ENCODE data around the gene GLI3. TPM values are rescaled to one million over a fixed set of nuclear protein-coding genes. Genes with fewer than 3 reads are reported as not detected.

GLI3 gene
- total and polyA plus RNA-seq, 10 of the 15 experiments (the other 5 are each of a cell fraction or from before 2014, with no cell fraction given): 0.01 TPM; not detected in 8

- TF ChIP-seq RCOR1 (conservative IDR thresholded peaks at IDR 0.05; ENCODE audit: low read depth, low read length) (no peak), DPF2 (IDR thresholded peaks at IDR 0.05) (no peak), CREB1 (IDR thresholded peaks at IDR 0.05; ENCODE audit: low read depth) (no peak), NR2C1 (IDR thresholded peaks at IDR 0.05) (no peak)
These were observed 197.1 kb downstream of the GLI3 start (continued) for GRCh38 chr7:42039921-42040320.

- WGBS (ENCODE audit: insufficient coverage, insufficient replicate concordance, low lambda C conversion rate, missing lambda C conversion rate): 14% methylated on average over 3 of the region's 3 CpGs
- ChIA-PET POLR2A (no interaction called here), SMC1A (ENCODE audit: uncharacterized antibody, unreplicated experiment) (no interaction called here)
- TF ChIP-seq ETV6 (conservative IDR thresholded peaks at IDR 0.05 in 1 of 2, IDR thresholded peaks at IDR 0.05 in 1 of 2; ENCODE audit: borderline replicate concordance in 1 of 2, low read depth in 1 of 2): no peak
- no peak for TF ChIP-seq USF1 (IDR thresholded peaks at IDR 0.05; ENCODE audit: borderline replicate concordance, extremely low read length, insufficient read depth, low read depth, low read length)
- no peak for TF ChIP-seq CBX3 (IDR thresholded peaks at IDR 0.05; ENCODE audit: borderline replicate concordance, low read depth)
- TF ChIP-seq BCL3 (IDR thresholded peaks at IDR 0.05; ENCODE audit: borderline replicate concordance, insufficient read depth, low read depth, low read length, poor library complexity, severe bottlenecking): no peak
- no peak for TF ChIP-seq ATF3 (IDR thresholded peaks at IDR 0.05; ENCODE audit: borderline replicate concordance, extremely low read depth, low read depth, low read length)
- TF ChIP-seq YBX1 (IDR thresholded peaks at IDR 0.05): no peak
- no peak for TF ChIP-seq PAX8 (IDR thresholded peaks at IDR 0.05)
- TF ChIP-seq JUNB (IDR thresholded peaks at IDR 0.05): no peak
- TF ChIP-seq NFYA (IDR thresholded peaks at IDR 0.05; ENCODE audit: borderline replicate concordance, low read depth, low read length): no peak
- TF ChIP-seq RUNX3 (IDR thresholded peaks at IDR 0.05; ENCODE audit: low read length): no peak
- no peak for TF ChIP-seq LARP7 (IDR thresholded peaks at IDR 0.05)
- TF ChIP-seq NR2C1 (IDR thresholded peaks at IDR 0.05): no peak
- TF ChIP-seq KDM1A (IDR thresholded peaks at IDR 0.05; ENCODE audit: borderline replicate concordance): no peak
- TF ChIP-seq E4F1 (IDR thresholded peaks at IDR 0.05; ENCODE audit: borderline replicate concordance, partially characterized antibody): no peak
- TF ChIP-seq BACH1 (IDR thresholded peaks at IDR 0.05; ENCODE audit: borderline replicate concordance): no peak
These were observed 201.8 kb downstream of the GLI3 start for GRCh38 chr7:42035210-42035609.

More at GRCh38 chr7:42035210-42035609, 201.8 kb downstream of the GLI3 start:
- H3K4me1 ChIP-seq (ENCODE audit: control insufficient read depth, insufficient read depth, low read length): no peaks in the 10 kb centered on the region
- DNase-seq (ENCODE audit: low read depth, low spot score): no peak
- H3K79me2 ChIP-seq (ENCODE audit: control insufficient read depth, insufficient read depth, low read length): no peaks in the 10 kb centered on the region
- no peak overlapping the region for H3K4me3 ChIP-seq
- 0 out of 4 replicates have a peak, but pooled peaks cover 0 to 2% of the 10 kb centered on the region in 2 experiments for H3K27me3 ChIP-seq (replicated peaks in 1 of 2; ENCODE audit: control insufficient read depth in 2 of 2, insufficient read depth in 2 of 2, low read length in 1 of 2)
- ChIA-PET CTCF (interaction anchor here (1.2 kb wide), 1 partner anchor 19 kb away, joined by 3 read pairs; no protein-coding TSS in a partner anchor), RAD21 (ENCODE audit: unreplicated experiment) (no interaction called here)
- intact Hi-C loops (cut with micrococcal nuclease; ENCODE audit: unreplicated experiment): no loop called here
- in situ Hi-C loops (cut with MboI): no loop called here
- H3K27ac ChIP-seq (ENCODE audit: control insufficient read depth, insufficient read depth): no peak overlapping the region
- BruUV-seq (replicated peaks): no TSS peak
- ATAC-seq: no peak
- no peak overlapping the region for H3K4me2 ChIP-seq (ENCODE audit: control insufficient read depth, insufficient read depth)
- no peak overlapping the region for H3K9ac ChIP-seq (ENCODE audit: control insufficient read depth, insufficient read depth, low read length)
- no peak for FAIRE-seq
- H2AFZ ChIP-seq (ENCODE audit: control insufficient read depth, low read depth, low read length): no peak overlapping the region
- no peaks in the 10 kb centered on the region for H3K9me3 ChIP-seq (replicated peaks; ENCODE audit: control insufficient read depth, insufficient read depth, low read length)
- H3K36me3 ChIP-seq (ENCODE audit: control insufficient read depth in 2 of 2, insufficient read depth in 2 of 2, low read length in 1 of 2): no peaks in the 10 kb centered on the region
- no peaks in the 10 kb centered on the region for H4K20me1 ChIP-seq (ENCODE audit: control insufficient read depth, insufficient read depth)

All from GM12878 (cell line).